ENCODE results near the gene TAOK2.
"Not testable (repeated sequence)": the region's sequence is repeated elsewhere in the genome, so short reads cannot be mapped to it uniquely, and the experiment has no call there.

Gene TAOK2

GRCh38 chr16:30023586-30023985 is 49.9 kb downstream of the TAOK2 start:
- no peak for DNase-seq (ENCODE audit: low read depth in 2 of 2)

DNA sequence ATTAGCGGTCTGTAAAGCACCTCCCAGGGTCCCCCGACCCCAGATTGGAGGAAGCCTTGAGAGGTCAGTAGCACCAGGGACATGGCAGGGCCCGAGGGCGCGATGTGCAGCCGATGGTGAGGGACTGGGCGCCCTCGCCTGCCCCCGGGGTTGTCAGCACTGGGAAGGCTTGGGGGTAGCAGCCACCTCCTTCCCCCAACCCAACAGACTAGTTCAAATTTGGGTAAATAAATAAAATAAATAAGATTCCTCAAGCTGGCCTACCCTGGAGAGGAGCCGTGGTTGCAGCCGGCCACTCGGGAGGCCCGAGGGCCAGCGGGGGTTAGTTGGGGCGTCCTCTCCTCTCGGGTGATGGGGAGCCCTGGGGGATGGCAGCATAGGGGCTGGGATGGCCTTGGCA is 50.8 kb downstream of the TAOK2 start:
- no peak for DNase-seq (ENCODE audit: low read depth in 2 of 2)

DNA sequence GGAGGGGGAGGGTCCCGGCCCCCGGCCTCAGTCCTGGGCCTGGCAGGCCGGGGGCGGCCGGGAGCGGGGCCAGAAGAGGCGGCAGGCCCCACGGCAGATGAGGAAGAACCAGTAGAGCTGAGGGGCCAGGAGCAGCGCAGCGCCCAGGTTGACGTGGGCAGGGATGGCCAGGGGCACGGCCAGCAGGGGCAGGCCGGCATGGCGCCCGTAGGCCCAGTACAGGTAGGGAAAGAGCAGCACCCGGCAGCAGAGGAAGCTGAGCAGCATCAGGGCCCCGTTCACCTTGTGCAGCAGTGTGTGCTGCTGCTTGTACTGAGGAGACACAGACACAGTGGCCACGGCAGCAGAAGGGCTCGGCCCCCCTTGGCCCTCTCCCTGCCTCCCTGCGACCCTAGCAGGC is 51.5 kb downstream of the TAOK2 start:
- no peak for DNase-seq (ENCODE audit: low read depth in 2 of 2)

DNA sequence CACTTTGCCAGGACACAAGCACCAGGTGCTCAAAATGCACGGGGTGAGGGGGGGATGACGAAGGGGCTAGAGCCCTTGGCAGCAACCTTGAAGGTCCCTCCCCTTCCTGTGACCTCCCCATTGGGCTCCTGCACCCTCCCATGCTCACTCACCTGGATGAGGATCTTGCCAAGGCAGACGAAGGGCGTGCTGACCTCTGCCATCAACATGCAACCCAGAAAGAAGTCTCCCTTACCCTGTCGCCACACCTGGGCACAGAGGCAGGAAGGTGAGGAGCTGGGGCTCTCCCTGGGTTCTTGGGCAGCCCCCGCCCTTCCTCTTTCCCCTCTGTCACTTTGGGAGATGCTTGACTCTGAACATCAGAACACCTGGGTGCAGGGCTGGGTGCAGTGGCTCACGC is 51.9 kb downstream of the TAOK2 start:
- no peak for DNase-seq (ENCODE audit: low read depth in 2 of 2)

DNA sequence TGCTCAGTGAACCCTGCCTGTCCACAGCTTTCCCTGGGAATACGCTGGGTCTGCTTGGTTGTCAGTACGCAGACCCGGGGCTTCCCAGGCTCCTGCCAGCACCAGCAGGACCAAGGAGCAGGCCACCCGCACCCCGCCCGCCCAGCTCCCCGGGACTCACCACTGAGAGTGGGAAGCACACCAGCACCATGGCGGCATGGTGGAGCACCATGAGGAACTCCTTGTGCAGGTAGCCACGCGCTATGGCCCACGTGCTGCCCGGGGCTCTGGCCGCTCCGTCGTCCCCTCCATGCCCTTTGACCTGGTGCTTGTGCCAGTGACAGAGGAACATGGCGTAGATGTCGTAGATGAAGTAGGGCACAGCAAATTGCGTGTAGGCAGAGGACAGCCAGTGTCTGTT is 52.8 kb downstream of the TAOK2 start:
- DNase-seq (ENCODE audit: low read depth in 2 of 2) = no peak

GRCh38 chr16:30027588-30028437 is 54.1 kb downstream of the TAOK2 start:
- DNase-seq (ENCODE audit: low read depth in 2 of 2) = no peak

DNA sequence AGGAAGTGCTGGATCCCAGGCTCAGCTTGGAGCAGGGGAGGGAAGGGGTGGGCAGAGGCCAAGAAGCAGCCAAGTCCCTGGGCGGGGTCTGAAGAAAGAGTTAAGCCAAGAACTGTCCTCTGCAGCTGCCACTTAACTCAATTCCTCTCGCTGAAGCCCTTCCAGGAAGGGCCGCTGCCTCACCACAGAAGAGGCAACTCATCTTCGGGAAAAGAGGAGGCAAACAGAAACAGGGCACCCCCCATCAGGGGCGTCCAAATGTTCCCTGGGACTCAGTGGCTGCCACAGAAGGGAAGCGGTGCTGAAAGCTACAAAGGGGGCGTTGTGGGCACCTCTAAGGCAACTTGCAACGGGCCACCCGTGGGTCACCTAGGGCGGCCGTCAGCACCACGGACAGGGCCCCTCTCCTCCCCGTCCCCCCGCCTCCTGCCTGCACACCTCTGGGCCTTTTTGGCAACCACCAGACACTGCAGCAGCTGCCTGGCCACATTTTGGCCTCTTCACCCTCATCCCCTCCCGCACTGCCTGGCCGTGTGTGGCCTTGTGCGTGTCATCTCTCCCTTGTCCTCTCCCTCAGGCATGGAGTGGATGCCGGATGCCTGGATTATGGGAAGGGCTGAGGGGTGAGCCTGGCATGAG is 54.9 kb downstream of the TAOK2 start:
- DNase-seq (ENCODE audit: low read depth in 2 of 2) = no peak

DNA sequence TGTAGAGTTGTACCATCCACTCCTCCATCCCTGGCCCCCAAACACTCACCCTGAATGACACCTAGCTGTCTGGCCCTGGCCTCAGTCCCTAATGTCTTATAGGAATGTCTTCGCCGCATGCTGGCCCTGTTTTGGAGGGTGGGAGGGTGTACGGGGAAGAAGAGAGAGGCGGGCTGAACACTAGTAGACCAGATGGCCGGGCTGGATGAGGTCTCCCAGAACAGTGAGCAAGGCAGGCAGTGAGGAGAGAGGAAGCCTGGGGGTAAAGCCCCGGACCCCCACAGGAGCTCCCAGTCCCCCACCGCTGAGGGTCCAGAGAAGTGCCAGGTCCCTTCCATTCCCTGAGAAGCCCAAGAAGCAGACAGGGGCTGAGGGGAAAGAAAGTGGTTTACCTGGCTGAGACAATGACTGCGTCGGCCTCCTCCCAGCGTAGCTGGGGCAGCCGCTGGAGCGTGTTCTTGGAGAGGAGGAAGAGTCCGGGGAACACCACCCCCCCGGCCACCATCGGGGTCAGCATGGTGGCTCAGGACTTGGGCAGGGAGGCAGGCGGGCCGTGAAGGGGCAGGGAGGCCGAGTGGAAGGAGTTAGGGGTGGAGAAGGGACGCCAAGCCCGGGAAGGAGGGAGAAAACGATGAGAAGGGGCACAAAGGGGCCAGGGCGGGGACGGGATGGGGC is 56.5 kb downstream of the TAOK2 start:
- no peak for DNase-seq (ENCODE audit: low read depth in 2 of 2)

DNA sequence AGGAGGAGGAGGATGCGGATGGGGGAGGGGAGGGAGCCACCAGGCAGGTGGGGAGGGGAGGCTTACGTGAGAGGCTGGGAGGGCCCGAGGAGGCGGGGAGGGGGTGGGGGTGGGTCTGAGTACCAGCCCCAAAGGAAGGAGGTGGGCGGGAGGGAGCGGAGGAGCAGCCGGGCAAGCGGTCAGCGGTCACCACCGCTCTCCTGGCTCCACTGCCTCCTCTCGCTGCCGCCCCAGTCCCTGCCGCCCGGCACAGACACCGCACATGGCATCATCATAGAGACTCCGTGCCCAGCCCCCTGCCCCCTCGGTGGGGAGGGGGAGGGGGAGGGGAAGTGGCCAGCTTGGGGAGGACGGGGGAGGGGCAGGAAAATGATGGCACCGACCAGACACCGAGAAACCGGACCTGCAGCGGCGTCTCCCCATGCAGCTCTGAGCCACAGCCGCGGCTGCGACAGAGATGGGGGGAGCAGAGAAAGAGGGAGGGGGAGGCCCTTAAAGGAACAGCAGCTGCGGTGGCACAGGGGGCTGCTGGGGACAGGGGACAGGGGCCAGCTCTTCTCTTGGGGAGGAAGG is 57.3 kb downstream of the TAOK2 start, which contains the start of gene TLCD3B:
Gene TLCD3B, minus strand, starts transcription at position 431 of the 573 bp plus-strand sequence. CDS start 744 bp downstream, outside the sequence.
- no peak for DNase-seq (ENCODE audit: low read depth in 2 of 2)

GRCh38 chr16:30031477-30031918 is 57.8 kb downstream of the TAOK2 start:
- DNase-seq (ENCODE audit: low read depth in 2 of 2) = no peak

DNA sequence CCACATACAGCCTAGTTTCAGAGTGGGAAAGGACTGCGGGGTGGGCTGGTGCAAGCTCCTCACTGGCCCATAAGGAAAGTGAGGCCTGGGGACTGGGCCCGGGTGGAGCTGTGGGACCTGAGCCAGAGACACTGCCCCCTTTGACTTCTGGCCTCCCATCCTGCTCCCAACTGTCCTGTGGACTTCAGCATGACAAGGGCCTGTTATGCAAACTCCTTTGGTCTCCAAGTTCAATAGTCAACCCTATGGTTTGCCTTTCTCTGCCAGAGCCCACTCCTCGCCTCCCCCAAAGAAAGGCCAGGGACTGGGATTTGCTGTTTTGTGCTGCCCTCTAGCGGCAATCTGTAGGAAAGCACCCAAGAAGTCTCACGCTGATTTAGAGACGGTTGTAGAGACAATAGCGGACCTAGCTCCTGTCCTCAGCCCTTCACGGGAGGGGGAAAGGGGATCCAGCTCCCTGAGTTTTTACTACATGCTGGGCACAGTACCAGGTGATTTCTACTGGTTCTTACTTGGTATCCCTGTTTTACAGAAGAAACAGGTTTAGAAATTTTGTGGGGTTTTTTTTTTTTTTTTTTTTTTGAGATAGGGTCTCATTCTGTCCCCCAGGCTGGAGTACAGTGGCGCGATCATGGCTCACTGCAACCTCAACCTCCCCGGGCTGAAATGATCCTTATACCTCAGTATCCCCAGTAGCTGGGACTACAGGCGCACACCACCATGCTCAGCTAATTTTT is 58.6 kb downstream of the TAOK2 start:
- peak in 1 of 2 donors; percentile 44 for DNase-seq (ENCODE audit: low read depth in 2 of 2)

DNA sequence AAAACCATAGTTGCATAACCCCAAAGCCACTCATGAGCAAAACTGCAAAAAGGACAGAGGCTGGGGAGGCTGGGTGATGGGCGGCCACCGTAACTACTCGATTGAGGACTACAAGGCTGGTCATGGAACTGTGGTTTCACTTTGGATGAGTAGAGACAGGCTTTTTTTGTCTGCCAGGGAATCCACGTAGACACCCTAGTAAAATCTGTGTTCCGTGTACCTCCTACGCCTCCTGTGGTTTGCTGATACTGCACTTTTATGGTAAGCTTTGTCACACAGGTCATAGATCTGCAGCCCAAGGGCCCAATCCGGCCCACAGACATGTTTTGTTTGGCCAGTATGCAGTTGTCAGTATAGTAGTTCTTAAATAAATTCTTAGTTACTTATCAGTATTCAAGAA is 59.6 kb downstream of the TAOK2 start:
- peak in 1 of 2 donors; percentile 26 for DNase-seq (ENCODE audit: low read depth in 2 of 2)

GRCh38 chr16:30040221-30040620 is 66.6 kb downstream of the TAOK2 start:
- no peak for DNase-seq (ENCODE audit: low read depth in 2 of 2)

- DNase-seq (ENCODE audit: low read depth in 2 of 2) = not testable (repeated sequence)
Measured at GRCh38 chr16:30040690-30041089, 67.0 kb downstream of the TAOK2 start.

DNA sequence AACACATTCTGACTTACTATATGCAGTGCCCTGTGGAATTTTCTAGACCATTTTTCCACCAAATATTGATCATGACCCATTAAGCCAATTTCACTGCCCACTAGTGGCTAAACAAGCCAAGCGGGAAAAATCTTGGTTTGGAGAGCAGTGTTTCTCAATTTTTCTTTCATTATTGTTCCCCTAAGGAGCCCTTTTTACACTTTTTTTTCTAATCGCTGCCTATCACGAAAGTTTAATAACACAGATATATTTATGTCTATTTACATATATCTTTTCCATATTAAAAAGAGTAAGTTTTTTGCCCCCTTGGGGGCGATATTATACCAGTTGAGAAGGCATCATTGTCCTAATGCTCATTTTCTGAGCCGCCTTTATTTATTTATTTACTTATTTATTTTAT is 68.2 kb downstream of the TAOK2 start:
- DNase-seq (ENCODE audit: low read depth in 2 of 2) = no peak
